Measurements from ENCODE around the gene PIAS4.

PIAS4 gene

GRCh38 chr19:4037301-4037949 is 29.9 kb downstream of the PIAS4 start:
- TF ChIP-seq EZH2phosphoT487 (conservative IDR thresholded peaks at IDR 0.05; ENCODE audit: low read length) (no peak), CTCF (IDR thresholded peaks at IDR 0.05; ENCODE audit: insufficient read depth, low read length, poor library complexity, severe bottlenecking) (no peak)
- Histone ChIP-seq H3K9me2 (replicated peaks; ENCODE audit: insufficient read depth, low read length) (no peaks in the 10 kb centered on the region), H3K4me2 (ENCODE audit: low read depth, low read length, poor library complexity, severe bottlenecking) (no peak overlapping the region), H3K27ac (ENCODE audit: low read depth, low read length) (no peak overlapping the region), H3K9me3 (ENCODE audit: insufficient read depth, low read length) (peaks cover 6% of the 10 kb centered on the region; the same call in 1 of the 2 replicates), H3K9ac (ENCODE audit: low read length) (no peak overlapping the region), H3K36me3 (ENCODE audit: low read length) (peaks cover 7% of the 10 kb centered on the region; the same call in 1 of the 2 replicates), H3K27me3 (ENCODE audit: low read length) (no peaks in the 10 kb centered on the region), H2AFZ (ENCODE audit: low read depth, low read length, severe bottlenecking) (no peak overlapping the region), H4K20me1 (ENCODE audit: low read depth, low read length) (no peaks in the 10 kb centered on the region), H3K4me3 (ENCODE audit: insufficient read depth, low read length, poor library complexity, severe bottlenecking) (no peak overlapping the region), H3K79me2 (ENCODE audit: insufficient read depth, low read length) (no peaks in the 10 kb centered on the region), H3F3A (ENCODE audit: insufficient read depth) (peaks cover 8% of the 10 kb centered on the region; the same call in 1 of the 2 replicates)

GRCh38 chr19:4038057-4038456 is 30.5 kb downstream of the PIAS4 start:
- H3K9me2 ChIP-seq (replicated peaks; ENCODE audit: insufficient read depth, low read length): no peaks in the 10 kb centered on the region
- H4K20me1 ChIP-seq (ENCODE audit: low read depth, low read length): no peaks in the 10 kb centered on the region
- peaks cover 6% of the 10 kb centered on the region; the same call in 1 of the 2 replicates for H3K9me3 ChIP-seq (ENCODE audit: insufficient read depth, low read length)
- H3K4me2 ChIP-seq (ENCODE audit: low read depth, low read length, poor library complexity, severe bottlenecking): no peak overlapping the region
- H3K36me3 ChIP-seq (ENCODE audit: low read length): peaks cover 7% of the 10 kb centered on the region; the same call in 1 of the 2 replicates
- H3K79me2 ChIP-seq (ENCODE audit: insufficient read depth, low read length): no peaks in the 10 kb centered on the region
- H3K27me3 ChIP-seq (ENCODE audit: low read length): no peaks in the 10 kb centered on the region
- H3F3A ChIP-seq (ENCODE audit: insufficient read depth): peaks cover 8% of the 10 kb centered on the region; the same call in 1 of the 2 replicates
- H3K4me3 ChIP-seq (ENCODE audit: insufficient read depth, low read length, poor library complexity, severe bottlenecking): no peak overlapping the region
- no peak overlapping the region for H3K27ac ChIP-seq (ENCODE audit: low read depth, low read length)
- H2AFZ ChIP-seq (ENCODE audit: low read depth, low read length, severe bottlenecking): no peak overlapping the region
- H3K9ac ChIP-seq (ENCODE audit: low read length): no peak overlapping the region
- TF ChIP-seq CTCF (IDR thresholded peaks at IDR 0.05; ENCODE audit: insufficient read depth, low read length, poor library complexity, severe bottlenecking) (no peak), EZH2phosphoT487 (conservative IDR thresholded peaks at IDR 0.05; ENCODE audit: low read length) (no peak)

- Histone ChIP-seq H3K79me2 (ENCODE audit: insufficient read depth, low read length) (peaks cover under 1% of the 10 kb centered on the region; the same call in 1 of the 2 replicates), H3K36me3 (ENCODE audit: low read length) (peaks cover 7% of the 10 kb centered on the region; the same call in 1 of the 2 replicates), H3K4me2 (ENCODE audit: low read depth, low read length, poor library complexity, severe bottlenecking) (no peak overlapping the region), H3K9me3 (ENCODE audit: insufficient read depth, low read length) (peaks cover 6% of the 10 kb centered on the region; the same call in 1 of the 2 replicates), H3K9me2 (replicated peaks; ENCODE audit: insufficient read depth, low read length) (no peaks in the 10 kb centered on the region), H3K9ac (ENCODE audit: low read length) (no peak overlapping the region), H4K20me1 (ENCODE audit: low read depth, low read length) (no peaks in the 10 kb centered on the region), H2AFZ (ENCODE audit: low read depth, low read length, severe bottlenecking) (no peak overlapping the region), H3K27me3 (ENCODE audit: low read length) (no peaks in the 10 kb centered on the region), H3K27ac (ENCODE audit: low read depth, low read length) (no peak overlapping the region), H3F3A (ENCODE audit: insufficient read depth) (peaks cover 8% of the 10 kb centered on the region; the same call in 1 of the 2 replicates), H3K4me3 (ENCODE audit: insufficient read depth, low read length, poor library complexity, severe bottlenecking) (no peak overlapping the region)
- no peak for TF ChIP-seq CTCF (IDR thresholded peaks at IDR 0.05; ENCODE audit: insufficient read depth, low read length, poor library complexity, severe bottlenecking)
- TF ChIP-seq EZH2phosphoT487 (conservative IDR thresholded peaks at IDR 0.05; ENCODE audit: low read length): no peak
These were observed 31.3 kb downstream of the PIAS4 start for GRCh38 chr19:4038661-4039423.

Data from SU-DHL-6 (cell line).